Endothelial cell of umbilical vein (primary cell): ENCODE measurements around the gene KCNS1. TPM values are rescaled to one million over a fixed set of nuclear protein-coding genes. Genes with fewer than 3 reads are reported as not detected.
A peak's percentile ranks its signal among the peaks of the same experiment; 100 is the strongest.

ENCODE experiments used
- BruUV-seq: library from RNA; stranded (reverse); fragments of 400-500 nt; replicated peaks from 2 replicates; lab custom pipeline; 2021; lab: Mats Ljungman, UMichigan
- CTCF ChIA-PET: fragments of 300-600, 350-600 bp; sonication (Branson Sonifier 250); formaldehyde crosslinking; loops from one replicate; lab custom pipeline; 2021; ENCODE audit warnings: antibody characterized with exemption, inconsistent platforms; lab: Charles Lee
- POLR2A ChIA-PET: fragments of 300-600, 350-600 bp; sonication (Branson Sonifier 250); formaldehyde crosslinking; loops from one replicate; lab custom pipeline; 2021; ENCODE audit warnings: antibody characterized with exemption, inconsistent platforms; lab: Charles Lee
- DNase-seq: peaks from one replicate; pipeline ENCODE4 v3.0.0-alpha.2; 2011; ENCODE audit warnings: low read depth, low spot score
- FAIRE-seq: peaks from 2 replicates; lab custom pipeline; 2011; peaks lifted over from hg19 to GRCh38; lab: Jason Lieb, UNC
- H2AFZ ChIP-seq: 2 replicates; pipeline ENCODE4 v1.6.0; 2012; ENCODE audit warnings: low read depth, low read length, control low read depth, inconsistent platforms
- H3K27ac ChIP-seq: 2 replicates; pipeline ENCODE4 v1.5.1; 2011; ENCODE audit warnings: low read depth, mild to moderate bottlenecking, control low read depth, low read length, moderate library complexity; ENCODE audit not compliant: insufficient read depth
- H3K27me3 ChIP-seq, 2 experiments: 2 replicates each; pipeline versions ENCODE4 v1.6.0 to v1.6.1; 2011; ENCODE audit warnings: low read length in 2 of 2, mixed read lengths in 1 of 2; ENCODE audit not compliant: control insufficient read depth in 2 of 2, insufficient read depth in 2 of 2
- H3K36me3 ChIP-seq, 2 experiments: 2 replicates in 1 of 2; 3 replicates in 1 of 2; pipeline ENCODE4 v1.5.1; 2011; ENCODE audit warnings: low read length in 2 of 2, mild to moderate bottlenecking in 1 of 2, moderate library complexity in 1 of 2; ENCODE audit not compliant: control insufficient read depth in 2 of 2, insufficient read depth in 2 of 2; ENCODE audit errors: extremely low read depth in 1 of 2
- H3K4me1 ChIP-seq: 3 replicates; pipeline ENCODE4 v1.5.1; 2011; ENCODE audit warnings: mild to moderate bottlenecking, low read length; ENCODE audit not compliant: control insufficient read depth, insufficient read depth; ENCODE audit errors: extremely low read depth
- H3K4me2 ChIP-seq: 2 replicates; pipeline ENCODE4 v1.6.1; 2011; ENCODE audit warnings: low read length, control low read depth, mixed read lengths; ENCODE audit not compliant: insufficient read depth
- H3K4me3 ChIP-seq, 3 experiments: fragments of 200-600 bp in 1 of 3; sonication (generic), shearing (Covaris generic) in 1 of 3; replicated peaks in 1 of 3; 2 replicates each; pipeline ENCODE4 v1.5.1; 2011 to 2016; ENCODE audit warnings: control low read depth in 3 of 3, low read length in 3 of 3, mild to moderate bottlenecking in 2 of 3, inconsistent platforms in 1 of 3, low read depth in 1 of 3, moderate library complexity in 1 of 3; ENCODE audit not compliant: insufficient read depth in 1 of 3
- H3K79me2 ChIP-seq: 2 replicates; pipeline ENCODE4 v1.6.0; 2012; ENCODE audit warnings: low read length, inconsistent platforms; ENCODE audit not compliant: control insufficient read depth, insufficient read depth
- H3K9ac ChIP-seq: replicated peaks from 2 replicates; pipeline ENCODE3; 2011; ENCODE audit warnings: low read length, control low read depth; ENCODE audit not compliant: insufficient read depth; ENCODE audit errors: extremely low read depth
- H3K9me1 ChIP-seq: replicated peaks from 3 replicates; pipeline ENCODE4 v1.6.0; 2011; ENCODE audit warnings: mild to moderate bottlenecking, low read length; ENCODE audit not compliant: control insufficient read depth, insufficient read depth; ENCODE audit errors: extremely low read depth
- H3K9me3 ChIP-seq: replicated peaks from 2 replicates; pipeline ENCODE4 v1.5.1; 2012; ENCODE audit warnings: low read length, inconsistent platforms; ENCODE audit not compliant: control insufficient read depth, insufficient read depth
- H4K20me1 ChIP-seq: replicated peaks from 2 replicates; pipeline ENCODE3; 2011; ENCODE audit warnings: mild to moderate bottlenecking, low read length; ENCODE audit not compliant: control insufficient read depth, insufficient read depth; ENCODE audit errors: extremely low read depth
- EZH2 ChIP-seq: IDR thresholded peaks from 2 replicates; pipeline ENCODE4 v1.6.1; 2012; ENCODE audit warnings: borderline replicate concordance, low read depth, mild to moderate bottlenecking, moderate library complexity, low read length, inconsistent platforms; ENCODE audit not compliant: severe bottlenecking
- FOS ChIP-seq: IDR thresholded peaks from 2 replicates; pipeline ENCODE4 v1.6.1; 2011; ENCODE audit warnings: mild to moderate bottlenecking, low read length, moderate library complexity, borderline replicate concordance; ENCODE audit not compliant: insufficient read depth
- GATA2 ChIP-seq: IDR thresholded peaks from 2 replicates; pipeline ENCODE4 v1.7.0; 2011; ENCODE audit warnings: low read depth, mild to moderate bottlenecking, moderate library complexity, mixed read lengths, low read length; ENCODE audit not compliant: insufficient read length, insufficient read depth
- JUN ChIP-seq: IDR thresholded peaks from 2 replicates; pipeline ENCODE4 v1.6.1; 2011; ENCODE audit warnings: borderline replicate concordance, low read depth; ENCODE audit not compliant: insufficient read length, insufficient read depth
- MYC ChIP-seq: IDR thresholded peaks from one replicate; pipeline ENCODE4 v1.6.1; 2011; ENCODE audit warnings: mild to moderate bottlenecking, low read depth, low read length
- POLR2A ChIP-seq: IDR thresholded peaks from 2 replicates; pipeline ENCODE4 v1.6.1; 2012; ENCODE audit warnings: low read depth, mild to moderate bottlenecking, control low read depth, low read length
- POLR2AphosphoS5 ChIP-seq: IDR thresholded peaks from 2 replicates; pipeline ENCODE4 v1.6.1; 2012; ENCODE audit warnings: low read depth, mild to moderate bottlenecking, control low read depth, low read length, moderate library complexity; ENCODE audit not compliant: insufficient read depth
- dilution Hi-C: fragments of 300-500 bp; cut with MboI; formaldehyde crosslinking; loops from one replicate; pipeline ENCODE4 v1.15.0; 2019; ENCODE audit warnings: low sequenced_read_pairs; ENCODE audit not compliant: extremely low pct_ligation_motif_present
- intact Hi-C: fragments of 100-400 bp; cut with micrococcal nuclease; formaldehyde crosslinking; loops from one replicate; pipeline ENCODE4 v1.10.0; 2022
- polyA plus RNA-seq, 4 experiments: library from polyadenylated mRNA; depleted of rRNA in 3 of 4; stranded (reverse) in 3 of 4; unstranded in 1 of 4; fragments of >200 nt; gene quantifications; 2 replicates each; pipeline versions ENCODE4 v1.2.1 to v1.2.3, GENCODE V29; 2011 to 2012; ENCODE audit warnings: missing spikeins in 1 of 4
- total RNA-seq: library from RNA; stranded (reverse); gene quantifications from 2 replicates; pipeline ENCODE4 v1.2.3, GENCODE V29; 2021
- TF ChIP-seq, protein P1 (sequence below): IDR thresholded peaks from 2 replicates; pipeline ENCODE4 v1.6.1; 2011; ENCODE audit not compliant: insufficient read depth, insufficient read length
- TF ChIP-seq, protein P2 (sequence below), 2 donors: IDR thresholded peaks; 1 replicate in 1 of 2; 2 replicates in 1 of 2; pipeline ENCODE4 v1.5.1; 2011; ENCODE audit warnings: low read length in 2 of 2, mild to moderate bottlenecking in 2 of 2, moderate library complexity in 2 of 2, control low read depth in 1 of 2, inconsistent platforms in 1 of 2, low read depth in 1 of 2; ENCODE audit not compliant: insufficient read depth in 1 of 2; ENCODE audit errors: extremely low read depth in 1 of 2

The KCNS1 gene
- total and polyA plus RNA-seq, 2 donors (not counting 3 experiments of a cell fraction or from before 2014, with no cell fraction given) = 0.14 to 0.29 TPM

DNA sequence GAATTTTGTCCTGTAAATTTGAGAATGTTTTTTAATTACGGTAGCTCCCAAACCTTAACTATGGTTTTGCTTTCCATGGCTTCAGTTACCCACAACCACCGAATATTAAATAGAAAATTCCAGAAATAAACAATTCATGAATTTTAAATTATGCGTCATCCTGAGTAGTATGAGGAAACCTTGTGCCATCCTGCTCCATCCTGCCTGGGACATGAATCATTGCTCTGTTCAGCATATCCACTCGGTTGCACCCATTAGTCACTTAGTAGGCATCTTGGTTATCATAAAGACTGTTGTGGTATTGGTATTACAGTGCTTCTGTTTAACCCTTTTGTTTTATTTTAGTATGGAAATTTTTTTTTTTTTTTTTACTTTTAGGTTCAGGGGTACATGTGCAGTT lies 39.7 kb downstream of the KCNS1 start:
- H2AFZ ChIP-seq = no peak overlapping the region
- BruUV-seq = no TSS peak
- H3K9me3 ChIP-seq = no peaks in the 10 kb centered on the region
- ChIA-PET CTCF (interaction anchor here (1.0 to 3.2 kb wide), 7 partner anchors 10 to 229 kb away, joined by 4 to 31 read pairs (median 7); no protein-coding TSS in a partner anchor), POLR2A (no interaction called here)
- peak; percentile 61 for DNase-seq
- TF ChIP-seq POLR2AphosphoS5 = peak; percentile 38
- TF ChIP-seq JUN = peak; percentile 60
- TF ChIP-seq, protein P1, sequence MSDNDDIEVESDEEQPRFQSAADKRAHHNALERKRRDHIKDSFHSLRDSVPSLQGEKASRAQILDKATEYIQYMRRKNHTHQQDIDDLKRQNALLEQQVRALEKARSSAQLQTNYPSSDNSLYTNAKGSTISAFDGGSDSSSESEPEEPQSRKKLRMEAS = no peak
- TF ChIP-seq FOS = peak; percentile 87
- no peak for TF ChIP-seq MYC
- dilution Hi-C loops = no loop called here
- H3K4me3 ChIP-seq = no peak overlapping the region
- H3K36me3 ChIP-seq = peaks cover 0 to 2% of the 10 kb centered on the region in 2 experiments
- intact Hi-C loops = no loop called here
- H3K27ac ChIP-seq = no peak overlapping the region
- FAIRE-seq = peak; percentile 70
- no peak overlapping the region for H3K4me2 ChIP-seq
- H4K20me1 ChIP-seq = no peaks in the 10 kb centered on the region
- peaks cover 13% of the 10 kb centered on the region for H3K4me1 ChIP-seq
- H3K9ac ChIP-seq = no peak overlapping the region
- peaks cover 3% of the 10 kb centered on the region for H3K9me1 ChIP-seq
- H3K27me3 ChIP-seq = no peaks in the 10 kb centered on the region
- H3K79me2 ChIP-seq = peaks cover 3% of the 10 kb centered on the region

DNA sequence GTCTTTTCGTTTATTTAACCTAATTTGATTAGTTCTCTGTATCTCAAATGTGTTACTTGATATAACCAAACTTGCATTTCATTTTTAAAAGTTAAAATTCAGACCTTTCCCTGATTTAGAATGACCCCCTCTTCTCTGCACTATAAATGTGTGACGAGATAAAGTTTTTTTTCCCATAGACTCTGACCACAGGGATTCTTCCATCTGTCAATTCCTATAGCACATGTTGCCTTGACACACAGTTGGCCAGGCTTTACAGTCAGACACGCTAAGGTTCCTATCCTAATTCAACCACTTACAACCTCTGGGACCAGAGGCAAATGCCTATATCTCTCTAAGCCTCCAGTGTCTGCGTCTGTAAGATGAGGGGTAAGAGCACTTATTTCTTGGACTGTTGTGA lies 40.6 kb downstream of the KCNS1 start:
- no TSS peak for BruUV-seq
- Histone ChIP-seq H3K79me2 (peaks cover 3% of the 10 kb centered on the region), H3K9ac (no peak overlapping the region), H3K36me3 (peaks cover 0 to 2% of the 10 kb centered on the region in 2 experiments), H3K27me3 (no peaks in the 10 kb centered on the region), H4K20me1 (no peaks in the 10 kb centered on the region), H3K4me3 (no peak overlapping the region), H3K4me1 (peaks cover 13% of the 10 kb centered on the region), H2AFZ (no peak overlapping the region), H3K9me3 (no peaks in the 10 kb centered on the region), H3K27ac (no peak overlapping the region), H3K9me1 (no peaks in the 10 kb centered on the region), H3K4me2 (no peak overlapping the region)
- no peak for TF ChIP-seq FOS
- TF ChIP-seq GATA2 = no peak
- TF ChIP-seq MYC = no peak
- TF ChIP-seq POLR2AphosphoS5 = no peak
- no peak for TF ChIP-seq POLR2A
- no peak for TF ChIP-seq JUN
- TF ChIP-seq, protein P1 = no peak
- TF ChIP-seq, protein P2, sequence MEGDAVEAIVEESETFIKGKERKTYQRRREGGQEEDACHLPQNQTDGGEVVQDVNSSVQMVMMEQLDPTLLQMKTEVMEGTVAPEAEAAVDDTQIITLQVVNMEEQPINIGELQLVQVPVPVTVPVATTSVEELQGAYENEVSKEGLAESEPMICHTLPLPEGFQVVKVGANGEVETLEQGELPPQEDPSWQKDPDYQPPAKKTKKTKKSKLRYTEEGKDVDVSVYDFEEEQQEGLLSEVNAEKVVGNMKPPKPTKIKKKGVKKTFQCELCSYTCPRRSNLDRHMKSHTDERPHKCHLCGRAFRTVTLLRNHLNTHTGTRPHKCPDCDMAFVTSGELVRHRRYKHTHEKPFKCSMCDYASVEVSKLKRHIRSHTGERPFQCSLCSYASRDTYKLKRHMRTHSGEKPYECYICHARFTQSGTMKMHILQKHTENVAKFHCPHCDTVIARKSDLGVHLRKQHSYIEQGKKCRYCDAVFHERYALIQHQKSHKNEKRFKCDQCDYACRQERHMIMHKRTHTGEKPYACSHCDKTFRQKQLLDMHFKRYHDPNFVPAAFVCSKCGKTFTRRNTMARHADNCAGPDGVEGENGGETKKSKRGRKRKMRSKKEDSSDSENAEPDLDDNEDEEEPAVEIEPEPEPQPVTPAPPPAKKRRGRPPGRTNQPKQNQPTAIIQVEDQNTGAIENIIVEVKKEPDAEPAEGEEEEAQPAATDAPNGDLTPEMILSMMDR (IDR thresholded peaks at IDR 0.05; ENCODE audit: extremely low read depth in 1 of 2, insufficient read depth in 1 of 2, low read depth in 1 of 2, low read length in 2 of 2) = no peak
- no peak for TF ChIP-seq EZH2
- dilution Hi-C loops = no loop called here
- CTCF ChIA-PET = interaction anchor here (1.0 to 3.2 kb wide), 8 partner anchors 9 to 234 kb away, joined by 4 to 31 read pairs (median 6); no protein-coding TSS in a partner anchor
- intact Hi-C loops = no loop called here
- FAIRE-seq (no peak), DNase-seq (no peak)
- POLR2A ChIA-PET = no interaction called here
